HG03066 (cell line): ENCODE measurements around the gene FDPS.

Source experiments
- ATAC-seq: cut with Tn5 transposase; IDR thresholded peaks from one replicate; pipeline ENCODE4 v1.9.1; 2021; ENCODE audit warnings: low read depth; ENCODE audit not compliant: unreplicated experiment

The FDPS gene

GRCh38 chr1:155308493-155309422 lies at the start of gene FDPS:
FDPS (plus strand) TSS chr1:155308866; CDS start chr1:155309790, 924 bp downstream.
- ATAC-seq = peak; percentile 91

GRCh38 chr1:155260276-155260675 lies 48.4 kb upstream of the FDPS start:
- ATAC-seq = no peak

- no peak for ATAC-seq
Observed at GRCh38 chr1:155261493-155261851, 47.2 kb upstream of the FDPS start.

GRCh38 chr1:155261852-155262673 lies 46.6 kb upstream of the FDPS start, which contains the start of gene SCAMP3:
SCAMP3 (minus strand) TSS chr1:155262360; CDS start chr1:155262151, 209 bp downstream.
- ATAC-seq = peak; percentile 98

GRCh38 chr1:155263067-155263466 lies 45.6 kb upstream of the FDPS start:
- ATAC-seq = no peak

GRCh38 chr1:155266553-155266952 lies 42.1 kb upstream of the FDPS start:
- no peak for ATAC-seq

- ATAC-seq = no peak
Observed at GRCh38 chr1:155267373-155267772, 41.3 kb upstream of the FDPS start.

- no peak for ATAC-seq
Observed at GRCh38 chr1:155268630-155269029, 40.0 kb upstream of the FDPS start.

- no peak for ATAC-seq
Observed at GRCh38 chr1:155269381-155269780, 39.3 kb upstream of the FDPS start.

- peak; percentile 21 for ATAC-seq
Observed at GRCh38 chr1:155272466-155273342, 36.0 kb upstream of the FDPS start.

- peak; percentile 68 for ATAC-seq
Observed at GRCh38 chr1:155273343-155274245, 35.1 kb upstream of the FDPS start, which contains the start of gene CLK2. CLK2 (minus strand) TSS chr1:155273504; CDS start chr1:155270977, 2,527 bp downstream.

GRCh38 chr1:155277070-155277901 lies 31.4 kb upstream of the FDPS start, which contains the start of gene HCN3:
HCN3 (plus strand) TSS chr1:155277463; CDS start chr1:155277591, 128 bp downstream.
- ATAC-seq = peak; percentile 60

GRCh38 chr1:155277902-155278688 lies 30.6 kb upstream of the FDPS start:
- no peak for ATAC-seq

- ATAC-seq = no peak
Observed at GRCh38 chr1:155278689-155279160, 29.9 kb upstream of the FDPS start.

GRCh38 chr1:155279268-155279667 lies 29.4 kb upstream of the FDPS start:
- no peak for ATAC-seq

- no peak for ATAC-seq
Observed at GRCh38 chr1:155282488-155283091, 26.1 kb upstream of the FDPS start.

- no peak for ATAC-seq
Observed at GRCh38 chr1:155284476-155284875, 24.2 kb upstream of the FDPS start.
